ENCODE data around the gene ST6GALNAC2.
"Not testable (repeated sequence)": the region's sequence is repeated elsewhere in the genome, so short reads cannot be mapped to it uniquely, and the experiment has no call there.

ST6GALNAC2 gene

DNA sequence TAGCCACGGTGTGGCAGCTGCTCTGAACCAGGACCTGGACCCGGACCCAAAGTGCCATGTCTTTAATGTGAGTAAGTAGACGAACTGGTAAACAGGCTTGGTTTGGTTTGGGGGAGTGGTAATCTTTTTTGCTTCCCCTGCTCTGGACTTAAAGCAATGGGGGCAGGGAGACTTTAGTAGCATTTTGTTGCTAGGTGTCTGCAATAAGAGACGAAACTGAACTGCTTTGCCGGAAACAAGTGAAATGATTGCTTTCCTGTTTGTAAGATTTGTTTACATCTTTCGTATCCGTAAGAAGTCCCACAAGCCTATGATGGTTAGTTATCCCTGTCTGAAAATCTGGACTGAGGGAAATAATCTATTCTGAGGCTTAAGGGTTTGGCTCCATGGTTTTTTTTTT, 24.3 kb downstream of the ST6GALNAC2 start:
- TF ChIP-seq, protein P1, sequence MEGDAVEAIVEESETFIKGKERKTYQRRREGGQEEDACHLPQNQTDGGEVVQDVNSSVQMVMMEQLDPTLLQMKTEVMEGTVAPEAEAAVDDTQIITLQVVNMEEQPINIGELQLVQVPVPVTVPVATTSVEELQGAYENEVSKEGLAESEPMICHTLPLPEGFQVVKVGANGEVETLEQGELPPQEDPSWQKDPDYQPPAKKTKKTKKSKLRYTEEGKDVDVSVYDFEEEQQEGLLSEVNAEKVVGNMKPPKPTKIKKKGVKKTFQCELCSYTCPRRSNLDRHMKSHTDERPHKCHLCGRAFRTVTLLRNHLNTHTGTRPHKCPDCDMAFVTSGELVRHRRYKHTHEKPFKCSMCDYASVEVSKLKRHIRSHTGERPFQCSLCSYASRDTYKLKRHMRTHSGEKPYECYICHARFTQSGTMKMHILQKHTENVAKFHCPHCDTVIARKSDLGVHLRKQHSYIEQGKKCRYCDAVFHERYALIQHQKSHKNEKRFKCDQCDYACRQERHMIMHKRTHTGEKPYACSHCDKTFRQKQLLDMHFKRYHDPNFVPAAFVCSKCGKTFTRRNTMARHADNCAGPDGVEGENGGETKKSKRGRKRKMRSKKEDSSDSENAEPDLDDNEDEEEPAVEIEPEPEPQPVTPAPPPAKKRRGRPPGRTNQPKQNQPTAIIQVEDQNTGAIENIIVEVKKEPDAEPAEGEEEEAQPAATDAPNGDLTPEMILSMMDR (IDR thresholded peaks at IDR 0.05; ENCODE audit: extremely low read depth, insufficient read depth, missing control alignments): no peak
- in situ Hi-C loops (cut with MboI; ENCODE audit: low pct_unique_long_range_greater_than_20kb, low sequenced_read_pairs, unreplicated experiment): no loop called here
- DNase-seq (ENCODE audit: low spot score): no peak

DNA sequence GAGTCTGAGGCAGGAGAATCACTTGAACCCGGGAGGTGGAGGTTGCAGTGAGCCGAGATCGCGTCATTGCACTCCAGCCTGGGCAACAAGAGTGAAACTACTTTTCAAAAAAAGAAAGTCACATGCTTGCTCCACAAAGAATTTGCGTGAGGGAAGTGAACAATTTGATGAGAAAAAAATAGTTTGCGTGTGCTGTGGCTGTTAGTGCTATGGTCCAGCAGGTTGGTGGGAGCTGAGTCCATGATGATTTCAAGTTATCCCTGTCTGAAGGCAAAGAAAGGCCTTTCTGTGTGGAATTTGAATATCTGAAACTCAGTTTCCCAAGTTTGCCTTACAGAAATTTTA, 24.8 kb downstream of the ST6GALNAC2 start:
- DNase-seq (ENCODE audit: low spot score): no peak
- in situ Hi-C loops (cut with MboI; ENCODE audit: low pct_unique_long_range_greater_than_20kb, low sequenced_read_pairs, unreplicated experiment): no loop called here
- TF ChIP-seq, protein P1 (IDR thresholded peaks at IDR 0.05; ENCODE audit: extremely low read depth, insufficient read depth, missing control alignments): no peak

DNA sequence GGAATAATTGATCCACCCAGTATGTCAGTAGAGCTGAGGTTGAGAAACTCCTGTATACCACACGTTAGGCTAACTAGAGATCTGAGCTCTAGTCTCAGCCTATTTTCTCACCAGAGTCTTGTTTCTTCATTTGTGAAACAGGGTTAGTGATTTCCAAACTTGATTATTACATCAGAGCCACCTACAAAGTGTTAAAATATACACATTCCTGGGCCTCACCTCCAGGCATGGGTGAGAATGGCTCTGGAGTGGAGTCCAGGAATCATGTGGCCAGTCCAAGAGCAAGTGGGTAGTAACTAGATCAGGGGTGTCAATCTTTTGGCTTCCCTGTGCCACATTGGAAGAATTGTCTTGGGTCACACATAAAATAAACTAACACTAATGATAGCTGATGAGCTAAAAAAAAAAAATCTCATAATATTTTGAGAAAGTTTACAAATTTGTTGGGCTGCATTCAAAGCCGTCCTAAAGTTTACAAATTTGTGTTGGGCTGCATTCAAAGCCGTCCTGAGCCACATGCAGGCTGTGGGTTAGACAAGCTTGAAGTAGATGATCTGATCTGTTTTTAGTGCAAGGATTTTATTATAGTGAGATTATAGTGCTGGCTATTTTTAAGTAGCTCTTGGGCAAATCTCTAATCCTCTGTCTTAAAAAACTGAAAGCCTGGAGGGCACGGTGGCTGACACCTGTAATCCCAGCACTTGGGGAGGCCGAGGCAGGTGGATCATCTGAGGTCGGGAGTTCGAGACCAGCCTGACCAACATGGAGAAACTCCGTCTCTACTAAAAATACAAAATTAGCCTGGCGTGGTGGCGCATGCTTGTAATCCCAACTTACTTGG, 25.4 kb downstream of the ST6GALNAC2 start:
- TF ChIP-seq, protein P1 (IDR thresholded peaks at IDR 0.05; ENCODE audit: extremely low read depth, insufficient read depth, missing control alignments): no peak
- in situ Hi-C loops (cut with MboI; ENCODE audit: low pct_unique_long_range_greater_than_20kb, low sequenced_read_pairs, unreplicated experiment): no loop called here
- no peak for DNase-seq (ENCODE audit: low spot score)

DNA sequence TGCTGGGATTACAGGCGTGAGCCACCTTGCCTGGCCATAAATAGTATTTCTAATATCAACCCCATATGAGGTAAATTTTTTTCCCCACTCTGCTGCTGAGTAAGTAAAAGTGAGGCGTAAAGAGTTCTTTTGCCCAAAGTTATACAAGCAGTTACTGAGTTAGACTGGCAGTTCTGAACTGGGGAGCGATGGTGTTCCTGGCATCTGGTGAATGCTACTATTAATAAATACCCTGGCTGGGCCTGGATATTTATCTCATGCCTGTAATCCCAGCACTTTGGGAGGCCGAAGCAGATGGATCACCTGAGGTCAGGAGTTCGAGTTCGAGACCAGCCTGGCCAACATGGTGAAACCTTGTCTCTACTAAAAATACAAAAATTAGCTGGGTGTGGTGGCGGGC, 26.2 kb downstream of the ST6GALNAC2 start:
- in situ Hi-C loops (cut with MboI; ENCODE audit: low pct_unique_long_range_greater_than_20kb, low sequenced_read_pairs, unreplicated experiment); DNase-seq (ENCODE audit: low spot score): not testable (repeated sequence)

DNA sequence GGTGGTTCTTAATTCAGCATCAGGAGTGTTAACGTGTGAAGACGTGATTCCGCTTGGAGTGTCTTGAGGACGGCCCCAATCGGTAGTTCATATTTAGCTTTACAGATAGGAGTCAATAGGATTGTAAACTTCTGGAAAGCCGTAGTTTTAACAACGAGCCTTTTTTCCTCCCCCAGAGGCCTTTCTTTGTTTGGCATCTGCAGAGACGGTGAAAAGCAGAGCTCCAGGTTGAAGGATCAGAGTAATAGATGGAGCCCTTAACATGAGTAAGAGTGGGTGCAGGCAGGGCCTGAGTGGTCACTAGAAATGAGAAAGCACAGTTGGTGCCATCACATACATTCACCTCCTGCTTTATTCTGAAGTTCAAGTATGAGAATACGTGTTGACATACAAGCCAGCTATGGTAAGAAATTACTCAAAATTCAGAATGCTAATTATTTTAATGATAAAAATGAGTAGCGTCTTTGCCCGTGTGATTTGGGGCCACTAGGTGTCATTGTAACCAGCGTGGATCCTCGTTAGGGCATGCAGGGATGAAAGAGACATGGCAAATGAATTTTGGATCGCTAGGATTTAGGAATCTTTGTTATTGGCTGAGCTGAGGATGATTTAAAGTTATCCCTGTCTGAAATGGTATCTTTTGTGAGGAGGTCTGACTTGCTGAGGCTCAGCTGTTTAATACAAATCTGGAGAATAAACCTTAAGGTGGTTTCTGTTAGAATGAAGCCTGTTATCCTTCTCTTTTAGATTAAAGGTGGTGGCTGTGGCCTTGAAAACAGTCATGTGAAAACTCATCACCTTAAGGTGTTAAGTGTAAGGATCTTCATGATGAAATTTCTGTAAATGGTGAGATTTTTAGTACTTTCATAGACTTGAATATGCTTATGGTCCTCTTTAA, 27.2 kb downstream of the ST6GALNAC2 start:
- in situ Hi-C loops (cut with MboI; ENCODE audit: low pct_unique_long_range_greater_than_20kb, low sequenced_read_pairs, unreplicated experiment): no loop called here
- DNase-seq (ENCODE audit: low spot score): no peak
- TF ChIP-seq, protein P1 (IDR thresholded peaks at IDR 0.05; ENCODE audit: extremely low read depth, insufficient read depth, missing control alignments): peak; percentile 73

DNA sequence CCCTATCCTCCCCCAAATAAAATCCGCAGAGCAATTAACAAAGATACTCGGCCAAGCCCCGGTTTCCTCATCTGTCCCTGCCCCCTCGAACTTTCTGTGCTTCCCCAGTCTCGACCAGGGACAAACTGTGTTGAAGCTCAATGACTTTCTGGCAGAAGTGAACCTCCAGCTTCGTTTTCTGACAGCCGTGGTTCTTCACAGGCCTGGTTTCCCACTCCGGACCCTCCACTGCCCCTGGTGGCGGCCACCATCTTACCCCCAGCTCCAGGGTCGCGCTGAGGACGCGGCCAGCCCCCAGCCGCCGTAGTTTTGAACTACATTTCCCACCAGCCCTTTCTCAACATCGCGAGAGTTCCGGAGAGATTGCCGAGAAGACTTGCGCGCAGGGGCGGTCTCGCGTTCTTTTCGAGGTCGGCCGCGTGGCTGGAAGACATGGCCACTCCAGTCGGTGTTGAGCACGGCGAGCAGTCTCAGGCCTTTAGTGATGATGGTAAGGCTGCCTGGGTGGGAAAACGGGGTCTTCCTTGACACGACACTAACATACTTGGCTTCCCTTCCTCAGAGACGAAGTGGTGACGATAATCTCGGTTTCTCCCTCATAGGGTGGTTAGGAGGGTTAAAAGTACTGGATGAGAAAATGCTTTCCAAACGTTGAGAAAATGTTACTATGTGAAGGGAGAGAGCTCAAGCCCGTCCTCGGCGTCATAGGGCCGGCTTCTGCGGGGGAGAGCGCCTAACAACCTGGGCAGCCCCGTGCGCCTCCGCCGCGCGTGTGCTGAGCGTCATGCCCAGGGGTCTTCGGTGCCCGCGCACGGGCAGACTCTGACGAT, 28.1 kb downstream of the ST6GALNAC2 start:
- peak; percentile 91 for DNase-seq (ENCODE audit: low spot score)
- in situ Hi-C loops (cut with MboI; ENCODE audit: low pct_unique_long_range_greater_than_20kb, low sequenced_read_pairs, unreplicated experiment): no loop called here
- TF ChIP-seq, protein P1 (IDR thresholded peaks at IDR 0.05; ENCODE audit: extremely low read depth, insufficient read depth, missing control alignments): peak; percentile 55
